Activated CD4-positive, alpha-beta T cell treated with anti-CD3 and anti-CD28 coated beads, Interleukin-2, amount 10 ng/mL, durations not matched to agents 24 days and 14 days (primary cell): ENCODE data around the gene NTMT2. TPM values are rescaled to one million over a fixed set of nuclear protein-coding genes. Genes with fewer than 3 reads are reported as not detected.

Experiments used
- DNase-seq: peaks from one replicate; pipeline ENCODE4 v3.0.0; 2022
- H3K27ac Mint-ChIP-seq: one replicate; pipeline ENCODE4 v1.8.0; 2022; ENCODE audit warnings: mild to moderate bottlenecking, mixed read lengths
- H3K27me3 Mint-ChIP-seq: one replicate; pipeline ENCODE4 v1.8.0; 2022; ENCODE audit warnings: mixed read lengths
- H3K36me3 Mint-ChIP-seq: one replicate; pipeline ENCODE4 v1.8.0; 2022; ENCODE audit warnings: low read depth, mild to moderate bottlenecking, mixed read lengths
- H3K4me1 Mint-ChIP-seq: one replicate; pipeline ENCODE4 v1.8.0; 2021; ENCODE audit warnings: mixed read lengths
- H3K4me3 Mint-ChIP-seq: one replicate; pipeline ENCODE4 v1.8.0; 2022; ENCODE audit warnings: mild to moderate bottlenecking, moderate library complexity, mixed read lengths
- H3K9me3 Mint-ChIP-seq: one replicate; pipeline ENCODE4 v1.8.0; 2021; ENCODE audit warnings: mixed read lengths
- intact Hi-C: fragments of 100-400 bp; cut with micrococcal nuclease; formaldehyde crosslinking; loops from one replicate; pipeline ENCODE4 v1.15.1; 2023
- total RNA-seq: library from RNA; stranded (reverse); gene quantifications from 2 replicates; pipeline ENCODE4 v1.2.3, GENCODE V29; 2022

Gene NTMT2
- total RNA-seq, 1 donor from 2014 or later = not detected

DNA sequence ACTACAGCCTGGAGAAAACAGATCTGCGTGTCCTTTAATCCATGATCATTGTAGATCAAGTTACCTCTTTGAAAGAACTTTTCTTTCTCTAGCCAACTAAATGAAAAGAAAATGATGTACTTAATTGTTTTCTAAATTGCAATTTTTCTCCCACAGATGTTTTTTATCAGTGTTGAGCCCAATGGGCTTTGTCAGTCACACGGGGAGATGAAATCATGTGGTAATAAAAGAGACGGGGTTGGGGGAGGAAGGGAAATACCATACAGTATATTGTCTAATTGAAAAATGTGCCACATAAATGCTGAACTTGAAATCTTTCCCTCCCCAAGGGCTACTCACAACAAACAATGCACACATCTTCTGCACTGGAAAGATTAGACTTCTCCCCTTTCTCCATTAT lies 58.4 kb downstream of the NTMT2 start:
- Mint-ChIP-seq H3K9me3 (peaks cover 7% of the 10 kb centered on the region), H3K4me1 (no peaks in the 10 kb centered on the region), H3K4me3 (no peak overlapping the region), H3K27me3 (peaks cover 8% of the 10 kb centered on the region), H3K27ac (no peak overlapping the region), H3K36me3 (no peaks in the 10 kb centered on the region)
- intact Hi-C loops = no loop called here
- DNase-seq = no peak

DNA sequence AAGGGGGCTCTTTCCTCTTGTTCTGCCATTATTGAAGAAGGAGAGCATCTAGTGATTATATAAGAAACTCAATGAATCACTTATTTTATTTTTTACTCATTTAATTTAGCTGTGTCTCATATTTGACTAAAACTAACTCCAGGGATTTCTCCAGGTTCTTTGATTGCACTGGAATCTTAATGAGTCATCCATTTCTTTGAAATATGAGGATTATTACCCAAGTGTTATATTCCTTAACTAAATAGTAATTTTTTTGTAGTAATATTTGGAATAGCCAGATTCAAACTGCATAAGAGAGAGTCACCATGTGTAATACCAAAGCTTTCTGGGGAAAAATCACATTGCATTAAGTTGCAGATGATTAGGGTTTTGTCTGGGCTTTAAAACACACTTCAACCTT lies 59.5 kb downstream of the NTMT2 start:
- no peak overlapping the region for H3K27ac Mint-ChIP-seq

DNA sequence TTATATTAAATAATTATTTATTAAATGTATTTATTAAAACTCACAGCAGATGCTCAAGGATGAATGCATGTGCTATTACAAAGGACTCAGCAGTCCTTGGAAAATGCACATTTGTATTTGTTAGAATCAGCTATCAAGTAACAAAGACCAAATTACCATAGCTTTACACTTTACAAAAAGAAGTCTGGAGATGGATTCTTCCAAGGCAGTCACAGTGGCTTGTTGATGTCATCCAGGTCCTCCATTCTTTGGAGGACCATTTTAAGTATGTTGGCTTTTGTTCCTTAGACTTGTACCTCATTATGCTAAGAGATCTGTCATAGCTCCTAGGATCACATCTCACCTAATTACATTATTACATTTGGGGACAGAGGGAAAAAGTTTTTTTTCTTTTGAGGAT lies 63.4 kb downstream of the NTMT2 start:
- Mint-ChIP-seq H3K4me3 (no peak overlapping the region), H3K4me1 (no peaks in the 10 kb centered on the region), H3K27ac (no peak overlapping the region), H3K9me3 (peaks cover 7% of the 10 kb centered on the region), H3K27me3 (peaks cover 11% of the 10 kb centered on the region), H3K36me3 (no peaks in the 10 kb centered on the region)
- intact Hi-C loops = no loop called here
- DNase-seq = no peak

More for the DNA sequence above, 59.5 kb downstream of the NTMT2 start:
- Mint-ChIP-seq H3K27me3 (peaks cover 8% of the 10 kb centered on the region), H3K4me1 (no peaks in the 10 kb centered on the region), H3K36me3 (no peaks in the 10 kb centered on the region), H3K4me3 (no peak overlapping the region), H3K9me3 (peaks cover 7% of the 10 kb centered on the region)
- intact Hi-C loops = no loop called here
- DNase-seq = no peak

GRCh38 chr1:170210142-170210541 lies 64.4 kb downstream of the NTMT2 start:
- intact Hi-C loops = no loop called here
- H3K9me3 Mint-ChIP-seq = peaks cover 7% of the 10 kb centered on the region
- H3K4me3 Mint-ChIP-seq = no peak overlapping the region
- H3K4me1 Mint-ChIP-seq = no peaks in the 10 kb centered on the region
- DNase-seq = no peak
- no peak overlapping the region for H3K27ac Mint-ChIP-seq
- H3K27me3 Mint-ChIP-seq = peaks cover 11% of the 10 kb centered on the region
- H3K36me3 Mint-ChIP-seq = no peaks in the 10 kb centered on the region

- peaks cover 11% of the 10 kb centered on the region for H3K27me3 Mint-ChIP-seq
- H3K4me1 Mint-ChIP-seq = no peaks in the 10 kb centered on the region
- H3K4me3 Mint-ChIP-seq = no peak overlapping the region
- intact Hi-C loops = no loop called here
- H3K9me3 Mint-ChIP-seq = no peaks in the 10 kb centered on the region
- no peaks in the 10 kb centered on the region for H3K36me3 Mint-ChIP-seq
- H3K27ac Mint-ChIP-seq = no peak overlapping the region
- no peak for DNase-seq
Observed at GRCh38 chr1:170213596-170213995, 67.8 kb downstream of the NTMT2 start.

- H3K4me1 Mint-ChIP-seq = no peaks in the 10 kb centered on the region
- H3K27me3 Mint-ChIP-seq = peaks cover 11% of the 10 kb centered on the region
- intact Hi-C loops = no loop called here
- H3K9me3 Mint-ChIP-seq = no peaks in the 10 kb centered on the region
- H3K36me3 Mint-ChIP-seq = no peaks in the 10 kb centered on the region
- H3K27ac Mint-ChIP-seq = no peak overlapping the region
- no peak overlapping the region for H3K4me3 Mint-ChIP-seq
- no peak for DNase-seq
Observed at GRCh38 chr1:170214117-170215032, 68.6 kb downstream of the NTMT2 start.

DNA sequence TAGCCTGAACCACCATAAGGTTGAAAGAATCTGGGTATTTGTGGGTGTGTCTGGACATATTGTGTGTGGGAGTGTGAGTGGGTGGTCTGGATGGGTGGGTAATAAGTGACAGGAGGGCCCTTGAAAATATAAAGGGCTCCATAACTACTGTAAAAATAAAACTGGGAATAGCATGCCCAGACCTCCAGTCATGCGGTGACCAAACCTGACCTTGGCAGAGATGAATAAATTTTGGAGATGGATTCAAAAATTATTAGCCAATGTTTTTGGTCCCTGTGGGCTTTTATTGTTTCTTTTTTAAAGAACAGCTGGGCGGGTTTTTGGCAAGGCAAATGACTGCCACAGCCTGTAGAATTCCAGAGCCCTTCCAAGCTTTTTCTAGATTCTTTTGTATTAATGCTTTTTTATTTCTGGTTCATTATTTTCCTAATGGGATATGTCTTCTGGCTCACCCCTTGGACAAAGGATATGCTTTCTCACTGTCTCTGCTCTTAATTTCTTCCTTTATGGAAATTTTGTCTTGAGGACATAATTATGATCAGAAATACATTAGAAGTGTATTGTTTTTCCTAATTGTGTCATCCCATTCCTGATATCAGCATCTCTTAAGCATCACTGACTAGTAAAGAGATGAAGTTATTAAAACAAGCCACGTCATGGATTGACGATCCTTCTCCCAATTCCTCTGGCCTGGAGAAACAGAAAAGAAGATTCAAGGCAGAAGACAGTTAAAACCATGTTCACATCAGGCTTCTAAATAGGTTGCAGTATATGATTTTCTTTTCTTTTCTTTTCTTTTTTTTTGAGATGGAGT lies 69.5 kb downstream of the NTMT2 start:
- no peaks in the 10 kb centered on the region for H3K9me3 Mint-ChIP-seq
- intact Hi-C loops = no loop called here
- DNase-seq = no peak
- H3K36me3 Mint-ChIP-seq = no peaks in the 10 kb centered on the region
- peaks cover 11% of the 10 kb centered on the region for H3K27me3 Mint-ChIP-seq
- no peak overlapping the region for H3K27ac Mint-ChIP-seq
- H3K4me1 Mint-ChIP-seq = no peaks in the 10 kb centered on the region
- no peak overlapping the region for H3K4me3 Mint-ChIP-seq

GRCh38 chr1:170217517-170218256 lies 71.9 kb downstream of the NTMT2 start:
- Mint-ChIP-seq H3K9me3 (no peaks in the 10 kb centered on the region), H3K4me1 (no peaks in the 10 kb centered on the region), H3K36me3 (no peaks in the 10 kb centered on the region), H3K27me3 (peaks cover 8% of the 10 kb centered on the region), H3K27ac (no peak overlapping the region), H3K4me3 (no peak overlapping the region)
- no peak for DNase-seq
- intact Hi-C loops = no loop called here

DNA sequence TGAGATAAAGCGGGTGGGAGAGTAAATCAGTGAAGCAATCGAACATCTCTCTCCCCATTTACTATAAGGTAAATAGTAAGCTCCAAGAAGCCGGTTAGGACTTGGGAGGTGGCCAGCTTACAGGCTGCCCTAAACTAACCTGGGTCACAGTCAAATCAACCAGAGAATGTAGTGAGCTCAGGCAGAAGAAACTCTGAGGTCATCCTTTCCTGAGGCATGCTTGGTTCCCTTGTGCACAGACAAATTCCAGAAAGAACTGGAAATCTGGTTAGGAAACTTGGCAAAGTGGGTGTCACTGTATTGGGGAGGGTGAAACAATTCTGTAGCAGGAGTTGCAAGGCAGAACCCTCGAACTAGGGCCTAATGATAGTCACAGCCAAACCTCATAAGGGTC lies 72.5 kb downstream of the NTMT2 start:
- intact Hi-C loops = no loop called here
- H3K4me1 Mint-ChIP-seq = no peaks in the 10 kb centered on the region
- H3K4me3 Mint-ChIP-seq = no peak overlapping the region
- no peaks in the 10 kb centered on the region for H3K9me3 Mint-ChIP-seq
- no peaks in the 10 kb centered on the region for H3K36me3 Mint-ChIP-seq
- H3K27ac Mint-ChIP-seq = no peak overlapping the region
- peaks cover 8% of the 10 kb centered on the region for H3K27me3 Mint-ChIP-seq
- no peak for DNase-seq

Other genes with a start within 250 kb of the NTMT2 start
- 11.9 and 12.8 TPM in 2 replicates for gene KIFAP3, start 71.3 kb upstream of the NTMT2 start, total RNA-seq